Natural killer cell (primary cell): ENCODE data around the gene SPTSSB. TPM values are rescaled to one million over a fixed set of nuclear protein-coding genes. Genes with fewer than 3 reads are reported as not detected.

Experiments used
- ATAC-seq, 3 donors: fragments of 150-1000 bp in 2 of 3; fragments of 200-7000 bp in 1 of 3; cut with Tn5 transposase; 1 replicate in 1 of 3; 2 replicates in 2 of 3; pipeline ENCODE4 v1.10.0; 2021; ENCODE audit warnings: mild to moderate bottlenecking in 2 of 3, moderate library complexity in 2 of 3
- DNase-seq, 2 donors: peaks; one replicate each; pipeline versions ENCODE4 v3.0.0 to v3.0.0-alpha.2; 2013 to 2021; ENCODE audit warnings: mixed read lengths in 1 of 2
- H3K27ac ChIP-seq: one replicate; pipeline ENCODE4 v1.5.1; 2013; ENCODE audit warnings: mild to moderate bottlenecking, low read length
- H3K27me3 ChIP-seq: one replicate; pipeline ENCODE4 v1.6.1; 2013; ENCODE audit warnings: low read length; ENCODE audit not compliant: control insufficient read depth, insufficient read depth
- H3K36me3 ChIP-seq: one replicate; pipeline ENCODE4 v1.6.1; 2013; ENCODE audit warnings: low read length; ENCODE audit not compliant: control insufficient read depth, insufficient read depth
- H3K4me1 ChIP-seq: one replicate; pipeline ENCODE4 v1.6.1; 2013; ENCODE audit warnings: low read length; ENCODE audit not compliant: control insufficient read depth, insufficient read depth
- H3K4me3 ChIP-seq: one replicate; pipeline ENCODE4 v1.5.1; 2013; ENCODE audit warnings: low read length
- H3K9me3 ChIP-seq: one replicate; pipeline ENCODE4 v1.6.1; 2013; ENCODE audit warnings: low read length; ENCODE audit not compliant: control insufficient read depth, insufficient read depth
- H3K27ac Mint-ChIP-seq, 2 donors: one replicate each; pipeline ENCODE4 v1.8.0; 2022; ENCODE audit warnings: mild to moderate bottlenecking in 2 of 2, mixed read lengths in 2 of 2, moderate library complexity in 1 of 2
- H3K27me3 Mint-ChIP-seq, 2 donors: one replicate each; pipeline ENCODE4 v1.8.0; 2022; ENCODE audit warnings: low read depth in 2 of 2, mixed read lengths in 2 of 2
- H3K36me3 Mint-ChIP-seq: one replicate; pipeline ENCODE4 v1.8.0; 2022; ENCODE audit warnings: mixed read lengths
- H3K4me1 Mint-ChIP-seq, 2 donors: one replicate each; pipeline ENCODE4 v1.8.0; 2022; ENCODE audit warnings: mixed read lengths in 2 of 2
- H3K4me3 Mint-ChIP-seq: one replicate; pipeline ENCODE4 v1.8.0; 2022; ENCODE audit warnings: mild to moderate bottlenecking, moderate library complexity, mixed read lengths
- H3K9me3 Mint-ChIP-seq, 2 donors: one replicate each; pipeline ENCODE4 v1.8.0; 2022; ENCODE audit warnings: mixed read lengths in 2 of 2
- CTCF ChIP-seq: fragments of 200-600 bp; IDR thresholded peaks from one replicate; pipeline ENCODE4 v1.8.0; 2022; ENCODE audit warnings: antibody characterized with exemption
- WGBS: methylation state at CpG from one replicate; pipeline ENCODE4 v1.1.7; 2013; ENCODE audit warnings: missing lambda C conversion rate; ENCODE audit not compliant: insufficient coverage; 5-methylcytosine and 5-hydroxymethylcytosine counted together
- intact Hi-C: fragments of 100-400 bp; cut with micrococcal nuclease; formaldehyde crosslinking; loops from one replicate; pipeline ENCODE4 v1.14.2; 2022
- total RNA-seq, 4 donors: library from RNA; stranded (reverse); fragments of 120-200 nt in 1 of 4; gene quantifications; one replicate each; pipeline versions ENCODE4 v1.2.3 to v1.2.4, GENCODE V29; 2013 to 2022

The SPTSSB gene
- total RNA-seq, 3 donors from 2014 or later (not counting 1 experiment from before 2014, with no cell fraction given): 7.3 to 14.1 (median 11.1) TPM

GRCh38 chr3:161409069-161409468, 37.8 kb upstream of the SPTSSB start:
- Mint-ChIP-seq H3K27ac (no peak overlapping the region), H3K27me3 (peaks cover 23 to 54% of the 10 kb centered on the region in 2 donors), H3K4me3 (no peak overlapping the region), H3K9me3 (no peaks in the 10 kb centered on the region), H3K4me1 (peaks cover 16 to 18% of the 10 kb centered on the region in 2 donors), H3K36me3 (no peaks in the 10 kb centered on the region)
- WGBS: 11% methylated on average over 3 of the region's 3 CpGs
- Histone ChIP-seq H3K4me3 (no peak overlapping the region), H3K27ac (no peak overlapping the region), H3K27me3 (no peaks in the 10 kb centered on the region), H3K36me3 (no peaks in the 10 kb centered on the region), H3K4me1 (peaks cover 17% of the 10 kb centered on the region), H3K9me3 (no peaks in the 10 kb centered on the region)
- TF ChIP-seq CTCF: peak; percentile 60
- DNase-seq (peak in 1 of 2 donors; percentile 70), ATAC-seq (peak in 2 of 3 donors; percentile 61 to 65)
- intact Hi-C loops: loop anchor here (1.0 to 5.0 kb wide), 2 partner anchors 97 to 136 kb away; no protein-coding TSS in a partner anchor

- H3K27ac ChIP-seq: no peak overlapping the region
- Mint-ChIP-seq H3K27me3 (peaks cover 30 to 67% of the 10 kb centered on the region in 2 donors), H3K27ac (no peak overlapping the region), H3K4me1 (peaks cover 16 to 18% of the 10 kb centered on the region in 2 donors), H3K36me3 (no peaks in the 10 kb centered on the region), H3K4me3 (peak overlapping the region; percentile 1), H3K9me3 (no peaks in the 10 kb centered on the region)
- WGBS: 0% methylated on average over 1 of the region's 1 CpG
- TF ChIP-seq CTCF: no peak
- H3K27me3 ChIP-seq: no peaks in the 10 kb centered on the region
- peaks cover 15% of the 10 kb centered on the region for H3K4me1 ChIP-seq
- H3K4me3 ChIP-seq: no peak overlapping the region
- intact Hi-C loops: loop anchor here (5.0 kb wide), 1 partner anchor 95 kb away; no protein-coding TSS in a partner anchor
- DNase-seq (peak in 1 of 2 donors; percentile 52), ATAC-seq (peak in 1 of 3 donors; percentile 53)
- H3K36me3 ChIP-seq: no peaks in the 10 kb centered on the region
- no peaks in the 10 kb centered on the region for H3K9me3 ChIP-seq
These were observed 35.6 kb upstream of the SPTSSB start for GRCh38 chr3:161406594-161407555.

- Mint-ChIP-seq H3K27ac (no peak overlapping the region), H3K4me1 (peaks cover 16 to 18% of the 10 kb centered on the region in 2 donors), H3K27me3 (peaks cover 33 to 67% of the 10 kb centered on the region in 2 donors), H3K9me3 (no peaks in the 10 kb centered on the region), H3K4me3 (no peak overlapping the region), H3K36me3 (no peaks in the 10 kb centered on the region)
- Histone ChIP-seq H3K36me3 (no peaks in the 10 kb centered on the region), H3K4me3 (no peak overlapping the region), H3K4me1 (peaks cover 15% of the 10 kb centered on the region), H3K27ac (no peak overlapping the region), H3K27me3 (no peaks in the 10 kb centered on the region), H3K9me3 (no peaks in the 10 kb centered on the region)
- DNase-seq: no peak
- intact Hi-C loops: loop anchor here (5.0 kb wide), 1 partner anchor 94 kb away; no protein-coding TSS in a partner anchor
- ATAC-seq: no peak
- WGBS: 94% methylated on average over 4 of the region's 4 CpGs
- no peak for TF ChIP-seq CTCF
These were observed 34.5 kb upstream of the SPTSSB start for GRCh38 chr3:161405836-161406235.
